Hippocampal formation (tissue), 2 donors: Measurements from ENCODE around the gene ALG6.
"Not testable (repeated sequence)": the region's sequence is repeated elsewhere in the genome, so short reads cannot be mapped to it uniquely, and the experiment has no call there.

Experiments
- DNase-seq, 2 donors: peaks; one replicate each; lab custom pipeline; 2025; lab: John Stamatoyannopoulos, UW

The ALG6 gene

DNA sequence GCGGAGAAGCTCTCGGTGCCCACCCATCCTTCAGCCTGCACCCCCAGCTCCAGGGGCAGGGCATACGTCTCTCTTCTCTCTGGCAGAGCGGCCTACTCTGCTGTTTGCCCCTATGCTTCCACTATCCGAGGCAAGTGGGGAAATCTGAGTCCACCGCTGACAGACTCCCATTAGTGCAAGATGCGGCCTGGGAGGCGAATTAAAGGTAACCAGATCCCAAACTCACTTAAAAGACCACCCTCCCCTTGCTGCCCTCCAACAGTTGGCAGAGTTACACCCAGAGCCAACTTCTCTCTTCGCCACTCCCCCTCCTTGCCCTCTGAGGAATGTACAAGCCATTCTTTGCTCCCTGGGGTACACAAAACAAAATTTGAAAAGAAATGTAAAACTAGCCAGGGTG lies 38.6 kb upstream of the ALG6 start:
- no peak for DNase-seq

DNA sequence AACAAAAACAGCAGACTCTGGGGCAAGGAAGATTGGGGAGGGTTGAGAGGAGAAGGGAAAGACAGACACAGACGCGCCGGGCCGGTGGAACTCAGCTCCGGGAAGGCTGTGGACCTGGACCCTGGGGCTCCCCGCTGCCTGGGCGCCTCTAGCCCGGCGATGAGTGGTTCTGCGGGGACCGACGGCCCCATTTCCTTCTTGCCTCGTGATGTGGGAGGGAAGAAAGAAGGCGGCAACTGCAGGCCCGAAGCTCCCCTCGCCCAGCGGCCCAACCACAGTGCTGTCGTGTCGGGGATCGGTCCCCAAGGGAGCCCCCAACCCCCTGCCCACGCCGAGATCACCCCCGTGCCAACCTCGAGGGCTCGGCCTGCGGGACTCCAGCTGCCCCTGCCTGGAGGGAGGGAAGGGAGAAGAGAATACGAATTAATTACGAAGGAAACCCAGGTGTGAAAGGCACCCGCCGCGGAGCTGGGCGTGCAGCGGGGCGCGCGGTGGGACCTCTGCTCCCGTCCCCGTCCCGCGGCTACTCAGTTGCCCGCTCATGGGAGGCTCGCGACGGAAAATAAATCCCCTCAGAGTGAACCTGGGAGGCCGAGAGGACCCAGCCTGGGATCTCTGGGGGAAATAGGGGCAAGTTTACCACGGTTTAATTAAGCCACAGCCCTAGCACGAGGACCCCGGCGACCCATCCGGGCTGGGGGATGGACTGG lies 37.7 kb upstream of the ALG6 start:
- DNase-seq = no peak

DNA sequence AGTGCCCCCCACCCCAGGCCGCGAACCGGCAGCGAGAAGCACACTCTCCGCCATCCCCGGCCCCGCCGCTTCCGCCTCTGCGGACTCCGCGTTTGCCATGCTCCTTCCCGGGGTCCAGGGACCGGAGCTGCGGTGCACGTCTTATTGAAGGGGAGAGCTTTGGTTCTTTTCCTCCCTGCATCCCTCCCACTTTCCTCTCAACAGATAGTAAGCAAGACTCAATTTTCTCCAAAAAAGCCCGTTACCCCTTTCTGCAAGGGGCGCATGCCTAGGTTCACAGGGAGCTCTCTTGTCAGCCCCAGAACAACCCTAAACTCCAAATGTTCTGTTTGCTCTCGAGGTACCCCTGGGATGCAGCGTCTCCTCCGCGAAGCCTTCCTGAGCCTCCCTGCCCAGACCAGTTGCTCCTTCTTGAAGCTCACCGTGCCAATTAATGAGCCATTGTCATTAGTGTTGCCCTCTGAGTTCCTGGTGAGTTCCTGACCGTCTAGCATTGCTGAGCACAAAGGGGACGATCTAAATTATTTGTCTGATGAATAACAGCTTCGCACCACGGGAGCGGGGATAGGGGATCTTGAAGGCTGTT lies 37.0 kb upstream of the ALG6 start:
- DNase-seq = no peak

DNA sequence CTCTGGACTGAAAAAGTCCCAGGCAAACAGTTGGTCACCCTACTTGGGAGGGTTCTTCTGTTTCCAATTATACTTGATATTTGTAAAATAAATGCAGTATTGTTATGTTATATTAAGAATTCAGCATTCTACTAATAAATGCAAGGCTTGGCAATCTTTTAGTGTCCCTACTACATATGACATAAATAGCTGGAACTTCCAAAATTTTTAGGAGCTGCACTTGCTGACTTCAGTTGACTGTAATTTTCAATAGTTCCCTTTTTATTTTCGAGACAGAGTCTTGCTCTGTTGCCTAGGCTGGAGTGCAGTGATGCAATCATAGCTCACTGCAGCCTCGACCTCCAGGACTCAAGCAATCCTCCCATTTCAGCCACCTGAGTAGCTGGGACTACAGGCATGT lies 25.0 kb upstream of the ALG6 start:
- DNase-seq = no peak

DNA sequence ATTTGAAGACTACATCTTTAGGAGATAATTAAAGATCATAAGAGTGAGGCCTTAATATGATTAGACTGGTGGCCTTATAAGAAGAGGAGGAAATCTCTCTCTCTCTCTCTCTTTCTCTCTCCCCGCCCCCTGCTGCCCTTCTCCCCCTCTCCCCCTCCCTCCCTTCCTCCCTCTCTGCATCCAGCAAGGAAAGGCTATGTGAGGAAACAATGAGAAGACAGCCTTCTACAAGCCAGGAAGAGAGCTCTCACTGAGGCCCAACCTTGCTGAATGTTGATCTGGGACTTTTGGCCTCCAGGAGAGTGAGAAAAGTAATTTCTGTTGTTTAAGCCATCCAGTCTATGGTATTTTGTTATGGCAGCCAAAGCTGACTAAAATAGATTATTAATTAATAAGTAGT lies 23.5 kb upstream of the ALG6 start:
- no peak for DNase-seq

DNA sequence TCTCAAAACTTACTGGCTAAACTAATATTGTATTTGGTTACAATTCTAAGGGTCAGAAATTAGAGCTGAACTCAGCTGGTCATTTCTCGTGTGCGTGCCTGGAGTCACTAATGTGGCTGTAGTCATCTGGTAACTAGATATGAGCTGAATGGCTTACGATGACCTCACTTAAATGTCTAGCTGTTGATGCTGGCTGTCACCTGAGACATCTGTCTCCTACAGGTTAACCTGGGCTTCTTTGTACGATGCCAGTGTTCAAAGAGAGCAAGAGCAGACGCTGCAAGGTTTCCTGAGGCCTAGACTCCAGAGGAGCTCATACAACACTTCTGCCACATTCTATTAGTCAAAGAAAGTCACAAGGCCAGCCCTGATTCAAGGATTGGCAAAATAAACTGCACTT lies 17.1 kb upstream of the ALG6 start:
- DNase-seq = no peak

DNA sequence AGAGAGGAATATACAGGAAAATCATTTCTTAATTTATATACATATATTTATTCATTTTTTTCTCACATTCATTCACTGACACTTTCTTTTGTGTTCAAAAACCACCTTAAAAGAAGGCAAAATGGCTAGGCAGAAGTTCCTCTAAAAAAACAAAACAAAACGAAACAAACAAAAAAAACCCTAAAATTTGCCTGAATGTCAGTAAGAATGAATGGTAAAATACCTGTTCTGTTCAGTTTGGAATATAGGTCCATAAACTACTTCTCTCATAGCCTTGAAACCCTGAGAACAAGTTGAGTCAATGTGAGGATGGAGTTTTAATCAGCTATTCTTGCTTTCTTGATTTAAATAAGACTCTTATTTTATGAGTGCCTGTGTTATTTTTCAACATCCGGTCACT lies 14.7 kb upstream of the ALG6 start:
- DNase-seq = no peak

DNA sequence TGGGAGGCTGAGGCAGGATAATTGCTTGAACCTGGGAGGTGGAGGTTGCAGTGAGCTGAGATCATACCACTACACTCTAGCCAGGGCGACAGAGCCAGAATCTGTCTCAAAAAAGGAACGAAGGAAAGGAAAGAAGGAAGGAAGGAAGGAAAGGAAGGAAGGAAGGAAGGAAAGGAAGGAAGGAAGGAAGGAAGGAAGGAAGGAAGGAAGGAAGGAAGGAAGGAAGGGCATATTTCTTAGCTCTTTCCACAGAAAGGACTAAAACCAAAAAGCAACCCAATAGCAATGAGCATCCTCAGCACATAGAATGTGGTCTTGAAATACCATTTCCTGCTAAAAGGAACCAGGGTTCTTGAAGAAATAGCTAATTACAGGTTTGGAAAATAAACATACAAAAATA lies 11.2 kb upstream of the ALG6 start:
- DNase-seq = not testable (repeated sequence)

DNA sequence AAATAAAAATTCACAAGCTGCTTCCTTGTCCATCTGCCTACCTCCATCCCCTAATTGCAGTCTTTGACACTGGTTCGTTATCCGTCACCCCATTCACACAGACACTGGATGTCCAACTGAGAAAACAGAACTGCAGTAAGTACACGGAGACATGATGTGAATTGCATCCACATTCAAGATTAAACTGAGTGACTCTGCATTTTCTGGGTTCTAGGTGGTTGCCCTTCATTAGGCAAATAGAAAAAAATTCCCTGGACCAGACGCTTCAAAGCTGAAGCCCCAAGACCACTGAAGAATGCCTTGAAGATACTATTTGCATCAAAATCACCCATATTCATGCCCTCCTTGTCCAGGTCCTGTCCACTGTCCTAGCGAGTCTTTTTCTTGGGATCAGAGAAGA lies 7.9 kb upstream of the ALG6 start:
- DNase-seq = no peak

DNA sequence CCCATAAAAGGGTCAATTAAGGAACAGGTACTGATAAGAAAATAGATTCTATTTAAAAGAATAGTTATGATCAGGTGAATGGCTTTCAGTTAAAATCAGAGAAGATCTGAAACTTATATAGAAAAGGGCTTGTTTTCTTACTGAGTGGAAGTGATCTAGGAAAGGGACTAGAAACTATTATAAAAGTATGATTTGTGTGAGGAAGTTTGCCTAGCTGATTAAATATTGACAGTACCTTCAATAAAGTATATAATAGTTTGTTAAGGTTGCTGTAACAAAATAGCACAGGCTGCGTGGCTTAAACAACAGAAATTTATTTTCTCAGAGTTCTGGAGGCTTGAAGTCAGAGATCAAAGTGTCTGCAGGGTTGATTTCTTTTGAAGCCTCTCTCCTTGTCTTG lies 5.4 kb upstream of the ALG6 start:
- no peak for DNase-seq

DNA sequence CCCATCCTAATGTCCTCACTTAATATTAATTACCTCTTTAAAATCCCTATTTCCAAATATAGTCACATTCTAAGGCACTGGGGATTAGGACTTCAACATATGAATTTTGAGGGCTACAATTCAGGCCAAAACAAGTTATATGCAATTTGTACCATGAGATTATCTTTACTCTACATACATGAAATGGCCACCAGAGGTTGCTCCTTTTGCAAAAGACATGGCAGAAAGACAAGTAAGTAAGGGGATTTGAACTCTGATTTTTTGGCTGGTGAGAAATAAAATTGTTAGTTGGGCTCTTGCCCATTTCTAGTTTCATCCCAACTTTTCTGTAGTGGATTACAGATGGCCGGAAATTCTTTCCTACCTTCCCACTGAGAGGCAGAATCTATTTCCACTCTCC lies 4.8 kb upstream of the ALG6 start:
- DNase-seq = no peak

DNA sequence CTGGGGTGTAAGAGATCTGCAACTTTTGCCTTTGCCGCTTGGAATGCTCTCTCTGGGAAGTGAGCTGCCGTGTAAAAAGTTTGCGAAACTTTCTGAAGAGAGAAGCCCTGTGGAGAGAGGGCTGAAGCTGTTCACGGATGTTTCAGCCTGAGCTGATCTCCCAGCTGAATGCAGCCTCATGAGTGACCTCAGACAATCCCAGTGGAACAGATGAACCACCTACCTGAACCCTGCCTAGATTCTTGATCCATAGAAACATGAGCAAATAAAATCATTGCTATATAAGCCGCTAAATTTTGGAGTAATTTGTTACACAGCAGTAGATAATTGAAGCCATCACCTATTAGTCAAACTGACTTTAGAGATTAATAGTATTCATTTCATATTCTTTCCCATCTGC lies 4.4 kb upstream of the ALG6 start:
- no peak for DNase-seq

DNA sequence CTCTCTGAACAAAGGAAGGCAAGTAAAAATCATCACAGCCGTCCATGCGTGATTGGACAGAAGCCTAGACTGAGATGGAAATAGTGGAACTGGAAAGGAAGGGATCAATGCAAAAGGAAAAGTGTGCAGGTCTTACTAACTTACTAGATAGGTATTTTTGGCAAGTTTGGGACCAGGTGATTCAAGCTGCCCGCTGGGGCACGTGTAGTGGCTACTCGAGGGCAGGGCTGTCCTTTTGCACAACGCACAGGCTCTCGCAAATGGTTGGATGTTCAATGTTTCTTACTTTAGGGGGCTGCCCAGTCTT lies 566 bp upstream of the ALG6 start:
- no peak for DNase-seq

DNA sequence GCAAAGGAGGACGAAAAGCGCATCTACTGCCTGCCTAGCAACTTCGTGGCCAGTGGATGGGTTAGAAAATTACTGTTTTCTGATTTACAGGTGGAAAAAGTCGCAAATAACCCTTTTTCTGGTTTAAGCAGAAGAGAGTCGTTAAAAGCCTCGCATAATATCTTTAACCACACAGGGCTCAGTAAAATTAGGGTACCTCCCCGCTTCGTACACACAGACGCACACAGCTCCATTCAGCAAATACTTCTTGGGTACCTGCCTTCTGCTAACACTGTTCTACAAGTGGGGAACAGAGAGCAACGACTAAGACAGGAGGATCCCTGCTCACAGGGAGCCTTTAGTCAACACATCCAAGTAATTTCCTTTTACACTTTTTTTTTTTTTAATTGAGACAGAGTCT lies 704 bp downstream of the ALG6 start:
- no peak for DNase-seq

DNA sequence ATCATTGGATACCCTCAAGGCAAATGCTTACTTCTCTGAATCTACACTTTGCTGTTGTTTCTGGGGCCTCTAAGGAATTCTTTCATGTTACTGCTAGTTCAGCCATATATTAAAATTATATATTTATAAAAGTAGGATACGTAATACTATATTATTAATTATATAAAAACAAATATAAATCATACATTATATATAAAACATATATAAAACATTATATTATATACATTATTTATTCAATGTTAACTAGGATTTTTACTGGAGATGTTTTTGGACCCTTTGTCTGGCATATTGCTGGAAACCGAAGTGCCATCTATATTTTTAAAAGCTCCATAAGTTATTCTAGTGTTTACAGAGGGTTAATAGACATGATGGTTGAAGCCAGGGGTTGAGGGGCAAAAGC lies 12.2 kb downstream of the ALG6 start:
- no peak for DNase-seq

DNA sequence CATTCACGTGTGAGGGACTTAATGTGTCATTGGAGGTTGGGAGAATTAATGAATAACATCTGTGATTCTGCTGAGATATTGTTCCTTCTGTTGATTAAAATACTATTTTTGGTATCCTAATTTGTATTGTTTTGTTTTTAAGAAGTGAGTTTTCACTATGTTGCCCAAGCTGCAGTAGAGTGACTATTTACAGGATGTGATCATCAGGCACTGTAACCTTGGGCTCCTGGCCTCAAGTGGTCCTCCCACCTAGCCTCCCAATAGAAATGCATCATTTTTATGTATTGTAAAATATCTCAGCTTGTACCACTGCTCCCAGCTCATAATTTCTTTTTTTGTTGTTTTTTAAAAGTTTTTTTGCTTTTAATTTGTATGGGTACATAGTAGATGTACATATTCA lies 14.3 kb downstream of the ALG6 start:
- no peak for DNase-seq

DNA sequence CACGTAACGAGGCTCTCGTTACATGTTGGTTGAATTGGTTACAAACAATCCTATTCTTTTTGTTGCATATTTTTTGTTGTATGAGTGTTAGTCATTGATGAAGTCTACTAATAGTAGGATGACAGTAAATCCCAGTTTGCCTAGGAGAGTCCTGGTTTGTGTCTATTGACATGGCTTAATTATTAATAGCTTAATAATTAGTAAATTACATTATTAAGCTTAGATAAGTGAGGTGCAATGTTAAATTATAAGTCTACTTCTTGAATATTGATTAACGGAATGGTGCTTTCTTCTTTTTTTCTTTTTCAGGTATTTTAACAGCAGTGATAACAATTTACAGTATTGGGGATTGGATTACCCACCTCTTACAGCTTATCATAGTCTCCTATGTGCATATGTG lies 34.5 kb downstream of the ALG6 start:
- no peak for DNase-seq

DNA sequence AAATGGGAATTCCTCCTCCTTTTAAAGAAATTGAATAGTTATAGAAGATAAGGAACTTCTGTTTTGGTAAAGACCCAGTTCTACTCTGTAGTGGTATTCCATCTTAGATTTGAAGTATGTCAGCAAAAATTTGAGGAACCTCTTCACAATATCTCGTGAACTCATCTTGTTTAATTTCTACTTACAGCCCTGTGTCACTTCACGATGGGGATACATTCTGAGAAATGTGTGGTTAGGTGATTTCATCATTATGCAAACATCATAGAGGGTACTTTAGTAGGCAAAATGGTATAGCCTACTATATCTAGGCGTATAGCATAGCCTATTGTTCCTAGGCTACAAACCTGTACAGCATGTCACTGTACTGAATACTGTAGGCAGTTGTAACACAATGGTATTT lies 36.0 kb downstream of the ALG6 start:
- DNase-seq = no peak

DNA sequence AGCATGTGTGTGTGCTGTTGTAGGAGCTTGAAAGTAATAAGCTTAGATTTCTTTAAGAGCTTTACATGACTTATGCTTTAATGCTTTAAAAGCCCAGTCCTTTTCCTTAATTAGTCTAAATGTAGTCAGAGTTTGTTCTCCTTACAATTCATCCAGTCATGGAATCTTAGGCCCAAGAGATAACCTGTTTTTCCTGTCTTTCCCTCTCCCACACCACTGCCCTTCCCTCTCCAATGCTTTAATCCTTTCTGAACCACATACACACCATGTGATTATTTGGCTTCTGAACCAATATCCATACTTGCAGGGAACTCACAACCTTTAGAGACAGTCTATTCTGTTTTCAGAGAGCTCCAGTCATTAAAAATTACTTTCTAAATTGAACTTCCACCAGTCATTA lies 37.6 kb downstream of the ALG6 start:
- DNase-seq = no peak

DNA sequence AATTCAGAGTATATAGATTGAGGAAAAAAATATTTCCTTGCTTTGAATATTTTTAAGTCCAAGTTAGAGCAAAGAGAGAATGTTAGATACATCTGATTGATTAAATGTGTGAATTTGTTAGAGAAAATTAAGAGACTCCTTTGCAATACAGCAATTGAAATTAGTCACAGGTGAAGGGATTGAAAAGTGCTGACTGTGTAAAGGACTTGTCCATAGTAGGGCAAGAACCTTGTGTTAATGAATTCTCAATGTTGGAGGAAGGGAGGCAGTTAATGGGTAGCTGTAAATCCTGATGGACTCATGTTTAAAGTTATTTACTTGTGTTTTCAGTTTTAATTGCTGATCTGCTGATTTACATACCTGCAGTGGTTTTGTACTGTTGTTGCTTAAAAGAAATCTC lies 38.6 kb downstream of the ALG6 start:
- DNase-seq = no peak

DNA sequence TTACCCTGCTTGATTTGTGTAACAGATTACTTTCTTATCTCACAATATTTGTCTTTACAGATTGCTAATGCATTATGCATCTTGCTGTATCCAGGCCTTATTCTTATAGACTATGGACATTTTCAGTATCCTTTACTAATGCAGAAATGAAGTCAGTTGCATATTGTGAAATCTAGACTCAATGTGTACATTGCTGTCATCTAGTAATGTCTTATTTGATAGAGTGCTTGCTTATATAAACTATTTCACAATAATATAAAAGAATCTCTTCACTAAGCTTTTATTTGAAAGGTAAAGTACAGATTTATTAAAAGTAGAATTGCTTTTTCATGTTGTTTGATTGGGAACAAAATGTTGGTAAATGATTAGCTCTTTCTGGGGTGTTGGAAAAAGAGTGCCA lies 39.6 kb downstream of the ALG6 start:
- DNase-seq = no peak

DNA sequence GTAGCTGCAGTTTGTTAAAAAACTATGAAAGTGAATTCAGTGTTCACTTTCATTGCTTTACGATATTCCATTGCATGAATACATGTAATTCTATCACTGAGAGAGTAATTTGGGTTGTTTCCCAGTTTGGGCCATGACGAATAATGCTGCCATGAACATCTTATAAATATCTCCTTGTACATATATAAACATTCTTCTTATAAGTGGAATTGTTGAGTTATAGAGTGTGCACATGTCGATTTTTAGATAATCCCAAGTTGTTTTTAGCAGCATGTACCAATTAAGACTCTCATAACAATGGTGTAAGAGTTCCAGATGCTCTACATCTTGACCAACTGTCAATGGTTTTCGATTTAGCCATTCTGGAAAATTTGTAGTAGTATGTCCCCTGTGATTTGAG lies 40.9 kb downstream of the ALG6 start:
- no peak for DNase-seq

DNA sequence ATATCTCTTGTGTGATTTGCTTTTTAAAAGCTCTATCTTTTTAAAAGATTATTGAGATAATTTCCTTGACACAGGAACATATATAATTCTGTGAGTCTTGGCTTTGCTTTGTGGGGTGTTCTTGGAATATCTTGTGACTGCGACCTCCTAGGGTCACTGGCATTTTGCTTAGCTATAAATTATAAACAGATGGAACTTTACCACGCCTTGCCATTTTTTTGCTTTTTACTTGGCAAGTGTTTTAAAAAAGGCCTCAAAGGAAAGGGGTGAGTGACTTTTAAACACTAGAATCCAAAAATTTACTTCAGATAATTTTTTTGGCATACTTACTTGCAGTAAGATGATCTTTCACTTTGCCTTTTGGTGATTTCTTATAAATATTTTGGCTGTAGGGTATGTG lies 43.6 kb downstream of the ALG6 start:
- no peak for DNase-seq

DNA sequence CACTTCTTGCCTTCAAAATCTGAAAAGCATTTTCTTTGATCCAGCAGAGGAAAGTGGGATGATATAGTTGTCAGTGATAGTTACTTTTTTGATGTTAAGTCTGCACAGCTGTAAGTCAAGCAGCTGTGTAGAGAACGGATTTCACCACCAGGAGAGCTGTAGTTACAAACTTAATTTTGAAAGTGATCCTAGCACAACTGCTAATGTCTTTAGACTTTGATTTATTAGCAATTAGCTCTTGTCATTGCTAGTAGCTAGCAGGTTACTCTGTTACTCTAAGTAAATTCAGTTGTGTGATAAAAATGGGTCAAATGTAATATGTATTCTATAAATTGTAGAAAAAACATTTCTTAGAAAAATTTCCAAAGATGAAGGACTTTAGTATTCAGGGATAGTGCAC lies 46.0 kb downstream of the ALG6 start:
- DNase-seq = no peak
